HG02798 (cell line): ENCODE measurements around the gene GPR142.

Experiments
- ATAC-seq: cut with Tn5 transposase; IDR thresholded peaks from one replicate; pipeline ENCODE4 v1.9.1; 2021; ENCODE audit warnings: mild to moderate bottlenecking; ENCODE audit not compliant: unreplicated experiment, poor library complexity

Gene GPR142, protein sequence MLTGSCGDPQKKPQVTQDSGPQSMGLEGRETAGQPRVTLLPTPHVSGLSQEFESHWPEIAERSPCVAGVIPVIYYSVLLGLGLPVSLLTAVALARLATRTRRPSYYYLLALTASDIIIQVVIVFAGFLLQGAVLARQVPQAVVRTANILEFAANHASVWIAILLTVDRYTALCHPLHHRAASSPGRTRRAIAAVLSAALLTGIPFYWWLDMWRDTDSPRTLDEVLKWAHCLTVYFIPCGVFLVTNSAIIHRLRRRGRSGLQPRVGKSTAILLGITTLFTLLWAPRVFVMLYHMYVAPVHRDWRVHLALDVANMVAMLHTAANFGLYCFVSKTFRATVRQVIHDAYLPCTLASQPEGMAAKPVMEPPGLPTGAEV

DNA sequence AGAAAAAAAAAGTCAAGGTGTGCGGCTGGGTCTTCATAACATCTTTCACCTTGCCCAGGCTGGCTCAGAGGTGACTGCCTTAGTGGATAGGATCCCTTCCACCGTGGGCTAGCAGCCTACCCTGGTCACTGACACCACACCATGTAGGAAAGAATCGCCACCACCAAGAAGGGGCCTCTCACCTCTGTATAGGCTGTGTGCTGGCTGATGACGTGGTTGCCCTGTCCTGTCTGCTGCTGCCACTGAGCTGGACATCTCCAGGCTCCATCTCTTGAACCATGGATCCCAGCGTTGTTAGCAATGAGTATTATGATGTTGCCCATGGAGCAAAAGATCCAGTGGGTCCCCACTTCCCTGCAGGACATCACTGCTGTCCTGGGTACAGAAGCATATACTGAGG is at the start of gene GPR142:
Gene GPR142, plus strand, starts transcription at position 301 of the 400 bp plus-strand sequence. CDS start 2,035 bp downstream, outside the sequence.
- ATAC-seq, result no peak

DNA sequence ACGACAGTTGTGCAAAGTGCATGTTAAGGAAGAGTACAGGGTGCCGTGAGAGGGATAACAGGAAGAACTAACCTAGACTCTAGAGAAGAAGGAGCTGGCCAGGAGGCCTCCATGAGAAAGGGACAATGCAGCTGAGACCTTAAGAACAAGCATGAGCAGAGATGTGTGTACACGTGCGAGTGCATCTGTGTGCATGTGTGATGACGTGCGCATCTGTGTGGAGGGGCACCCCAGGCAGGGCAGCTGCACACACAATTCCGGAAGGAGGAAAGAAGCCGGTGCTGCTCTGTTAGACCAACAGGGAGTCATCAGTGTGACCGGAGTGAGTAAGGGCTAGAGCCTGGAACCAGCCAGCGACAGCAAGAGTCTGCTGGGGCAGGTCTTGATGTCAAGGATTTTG is 48.9 kb upstream of the GPR142 start:
- ATAC-seq, result no peak

DNA sequence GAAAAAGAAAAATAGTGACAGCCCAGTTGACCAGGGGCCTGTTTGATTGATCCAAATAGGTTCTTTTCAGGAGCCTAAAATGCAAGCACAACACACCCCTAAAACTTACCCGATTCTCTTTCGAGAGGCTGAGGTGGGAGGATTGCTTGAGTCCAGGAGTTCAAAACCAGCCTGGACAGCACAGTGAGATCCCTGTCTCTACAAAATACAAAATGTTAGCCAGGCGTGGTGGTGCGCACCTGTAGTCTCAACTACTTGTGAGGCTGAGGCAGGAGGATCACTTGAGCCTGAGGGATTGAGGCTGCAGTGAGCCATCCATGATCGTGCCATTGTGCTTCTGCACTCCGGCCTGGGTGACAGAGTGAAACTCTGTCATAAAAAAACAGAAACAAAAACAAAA is 42.8 kb upstream of the GPR142 start:
- ATAC-seq, result no peak

DNA sequence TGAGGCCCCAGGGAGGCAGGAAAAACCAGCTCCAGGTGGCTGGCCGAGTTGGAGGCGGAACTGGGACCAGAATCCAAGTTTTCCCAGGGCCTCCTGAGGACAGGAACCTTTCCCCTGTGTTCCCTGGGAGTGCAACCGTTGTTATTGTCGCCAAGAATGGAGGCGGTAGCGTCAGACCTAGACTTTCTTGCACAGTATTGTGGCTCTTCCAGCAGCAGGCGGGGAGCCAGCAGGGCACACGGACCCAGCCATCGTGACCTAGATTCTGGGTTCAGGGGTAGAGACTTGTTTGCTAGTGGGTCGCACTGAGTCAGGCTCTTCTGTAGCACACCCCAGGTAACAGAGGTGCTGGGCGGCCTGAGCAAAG is 41.9 kb upstream of the GPR142 start:
- no peak for ATAC-seq

DNA sequence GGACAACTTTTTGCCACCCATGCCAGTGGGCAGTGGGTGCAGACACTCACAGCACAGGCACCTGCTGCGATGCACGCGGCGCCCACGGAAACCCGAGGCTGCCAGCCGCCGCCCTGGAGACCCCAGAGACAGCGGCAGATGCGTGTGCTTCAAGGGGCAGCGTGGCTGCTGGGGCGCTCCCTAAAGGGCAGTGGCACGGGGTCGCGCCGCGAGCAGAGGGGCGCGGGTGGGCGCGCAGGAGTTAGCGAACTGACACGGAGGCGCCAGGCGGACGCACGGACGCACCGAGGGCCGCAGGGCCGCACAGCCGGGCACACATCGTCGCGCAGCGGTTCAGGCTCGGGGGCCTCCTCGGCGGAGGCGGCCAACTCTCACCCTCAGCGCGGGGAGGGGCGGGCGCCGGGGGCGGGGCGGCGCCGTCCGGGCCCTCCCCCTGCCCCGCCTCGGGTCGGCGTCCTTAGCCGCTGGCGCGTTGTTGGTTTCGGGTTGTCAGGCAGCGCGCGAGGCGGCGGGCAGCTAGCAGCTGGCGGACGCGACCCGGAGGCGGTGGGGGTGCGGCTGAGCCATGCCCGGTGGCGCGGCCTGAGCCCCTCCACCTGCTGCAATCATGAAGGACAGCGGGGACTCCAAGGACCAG is 41.4 kb upstream of the GPR142 start, which contains the start of gene KIF19:
Gene KIF19, plus strand, starts transcription at position 484 of the 637 bp plus-strand sequence. Its CDS starts 124 bp downstream, at position 608.
- ATAC-seq, result peak; percentile 67

DNA sequence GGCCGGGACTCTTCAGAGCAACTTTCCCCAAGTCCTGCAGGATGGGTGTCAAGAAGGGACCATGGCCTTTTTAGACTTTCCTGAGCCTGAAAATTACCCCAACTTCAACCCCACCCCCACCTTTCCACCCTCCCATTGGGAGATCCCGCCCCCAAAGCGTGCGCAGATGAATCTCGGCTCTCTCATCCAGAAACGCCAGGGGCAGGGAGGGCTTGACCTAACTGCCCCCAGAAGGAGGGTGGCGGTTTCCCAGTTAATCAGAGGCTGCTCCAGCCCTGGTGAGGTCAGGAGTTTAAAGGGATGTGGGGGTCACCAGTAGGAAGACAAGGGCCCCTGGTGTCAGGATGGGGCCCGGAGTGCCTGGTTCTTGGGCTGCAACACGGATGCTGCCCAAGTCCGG is 40.8 kb upstream of the GPR142 start:
- no peak for ATAC-seq

DNA sequence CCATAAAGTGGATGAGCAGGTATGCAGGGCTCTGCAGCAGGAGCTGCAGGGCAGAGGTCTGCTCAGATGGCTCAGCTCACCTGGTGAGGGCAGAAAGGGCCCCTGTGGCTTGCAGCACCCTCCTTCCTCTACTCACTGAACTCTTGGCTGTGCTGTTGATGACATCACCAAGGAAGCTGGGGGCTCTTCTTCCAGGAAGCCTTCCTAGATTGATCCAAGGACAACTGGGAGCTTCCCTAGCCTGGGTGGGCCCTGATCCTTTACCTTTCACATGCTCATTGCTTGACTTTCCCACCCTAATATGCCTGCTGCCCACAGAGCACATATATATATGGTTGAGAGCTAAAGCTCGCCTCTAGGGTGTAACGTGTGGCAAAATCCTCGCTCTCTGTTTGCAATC is 38.8 kb upstream of the GPR142 start:
- no peak for ATAC-seq

DNA sequence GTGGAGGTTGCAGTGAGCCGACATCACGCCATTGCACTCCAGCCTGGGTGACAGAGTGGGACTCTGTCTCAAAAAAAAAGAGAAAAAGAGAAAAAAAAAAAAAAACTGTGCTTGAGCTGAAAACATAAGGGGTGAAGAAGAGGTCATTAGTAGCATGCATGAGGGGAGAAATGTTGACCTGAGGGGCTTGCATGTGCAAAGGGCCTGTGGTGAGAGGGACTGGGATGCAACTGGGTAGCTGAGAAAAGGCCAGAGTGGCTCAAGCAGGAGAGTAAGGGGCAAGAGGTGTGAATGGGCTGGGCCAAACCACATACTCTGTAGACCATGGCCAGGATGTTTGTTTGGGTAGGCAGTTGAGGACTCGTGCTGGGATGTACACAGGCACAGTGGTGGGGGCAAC is 37.9 kb upstream of the GPR142 start:
- ATAC-seq, result no peak

DNA sequence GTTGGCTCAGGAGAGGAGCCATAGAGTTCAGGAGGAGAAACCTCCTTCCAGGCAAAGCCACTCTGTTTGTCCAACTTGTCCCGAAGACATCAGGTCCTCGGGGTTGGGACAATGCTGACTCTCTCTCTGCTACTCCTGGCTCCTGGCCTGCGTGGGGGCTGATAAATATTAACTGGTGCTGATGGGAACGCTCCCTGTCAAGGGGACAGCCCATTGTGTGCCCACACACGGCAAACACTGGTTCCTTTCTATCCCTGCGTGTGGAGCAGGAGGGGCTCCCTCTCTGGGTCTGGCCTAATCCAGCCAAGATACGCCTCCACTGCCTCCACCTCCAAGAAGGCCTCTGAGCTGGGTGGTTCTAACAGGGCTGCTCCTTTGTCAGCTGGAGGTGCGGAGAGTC is 36.9 kb upstream of the GPR142 start:
- no peak for ATAC-seq

DNA sequence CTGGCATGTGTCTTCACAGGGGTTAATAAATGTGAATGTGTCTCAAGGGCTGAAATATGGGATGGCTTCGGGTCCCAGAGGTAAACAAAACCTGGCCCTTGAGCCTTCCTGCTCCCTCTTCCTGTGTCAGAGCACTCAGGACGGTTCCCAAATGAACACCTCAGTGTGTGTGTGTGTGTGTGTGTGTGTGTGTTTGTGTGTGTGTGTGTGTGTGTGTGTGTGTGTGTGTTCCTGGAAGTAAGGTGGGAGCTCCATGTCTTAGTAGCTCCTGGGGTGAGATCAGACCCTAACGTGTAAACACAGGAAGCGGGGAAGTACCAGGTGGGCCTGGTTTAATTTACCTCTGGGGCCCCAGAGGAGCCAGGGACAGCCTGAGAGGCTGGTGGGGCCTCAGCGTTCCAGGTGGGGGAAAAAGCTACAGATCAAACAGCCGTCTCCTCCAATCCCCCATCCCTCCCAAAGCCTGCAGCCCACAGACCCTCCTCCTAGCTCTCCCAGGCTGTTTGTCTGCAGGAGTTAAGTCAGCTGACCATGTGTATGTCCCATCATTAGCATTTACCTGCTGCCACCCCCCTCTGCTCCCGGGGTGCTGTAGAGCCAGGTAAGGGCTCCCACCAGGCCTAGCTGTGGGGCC is 35.2 kb upstream of the GPR142 start:
- ATAC-seq, result no peak

DNA sequence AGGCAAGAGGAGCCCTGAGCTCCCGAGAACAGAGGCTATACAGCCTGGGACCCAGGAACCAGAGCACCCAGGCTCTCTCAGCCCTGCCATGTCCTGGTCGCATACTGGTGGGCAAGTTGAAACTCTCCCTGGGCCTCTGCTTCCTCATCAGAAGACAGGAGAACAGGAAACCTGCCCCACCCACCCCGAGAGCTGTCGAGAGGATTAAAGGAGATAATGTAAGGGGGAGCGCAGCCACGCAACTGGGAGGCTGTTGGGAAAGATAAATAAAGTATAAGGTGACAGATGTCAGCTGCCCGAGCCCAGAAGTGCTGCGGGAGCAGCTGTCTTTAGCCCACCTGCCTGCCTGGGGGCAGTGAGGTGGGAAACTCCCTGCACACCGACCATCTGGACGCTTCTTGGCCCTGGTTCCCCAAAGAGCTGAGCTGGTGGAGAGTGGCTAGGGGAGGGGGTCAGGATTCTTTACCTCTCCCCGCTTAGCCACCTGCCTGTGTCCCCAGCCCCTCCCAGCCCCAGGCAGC is 34.5 kb upstream of the GPR142 start:
- ATAC-seq, result no peak

DNA sequence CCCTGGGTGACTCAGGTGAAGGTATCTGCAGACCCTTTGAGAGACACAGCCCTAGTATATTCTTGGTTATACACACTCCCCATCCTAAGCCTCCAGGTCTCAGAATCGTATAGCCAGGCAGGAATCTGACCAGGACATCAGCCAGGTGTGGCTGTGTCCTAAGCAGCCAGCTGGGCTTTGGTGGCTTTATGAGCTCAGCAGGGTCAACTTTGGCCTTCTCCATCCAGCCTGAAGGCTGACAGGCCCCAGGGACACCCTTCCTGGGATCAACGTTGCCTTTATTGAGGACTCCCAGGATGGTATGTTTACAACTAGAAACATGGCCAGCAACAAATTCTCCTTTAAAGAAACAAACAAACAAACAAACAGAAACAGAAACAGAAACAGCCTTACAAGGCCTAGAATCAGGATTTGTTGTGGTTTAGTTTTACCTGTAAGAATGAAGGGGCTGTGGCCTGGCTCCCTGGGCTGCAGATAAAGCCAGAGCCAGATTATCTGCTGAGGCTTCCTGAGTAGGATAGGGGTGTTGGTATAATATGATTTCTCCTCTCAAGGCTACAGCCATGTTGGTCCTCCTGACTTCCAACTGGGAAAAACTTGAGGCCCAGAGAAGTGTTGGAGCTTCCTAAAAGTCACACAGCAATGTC is 32.8 kb upstream of the GPR142 start:
- ATAC-seq, result no peak

DNA sequence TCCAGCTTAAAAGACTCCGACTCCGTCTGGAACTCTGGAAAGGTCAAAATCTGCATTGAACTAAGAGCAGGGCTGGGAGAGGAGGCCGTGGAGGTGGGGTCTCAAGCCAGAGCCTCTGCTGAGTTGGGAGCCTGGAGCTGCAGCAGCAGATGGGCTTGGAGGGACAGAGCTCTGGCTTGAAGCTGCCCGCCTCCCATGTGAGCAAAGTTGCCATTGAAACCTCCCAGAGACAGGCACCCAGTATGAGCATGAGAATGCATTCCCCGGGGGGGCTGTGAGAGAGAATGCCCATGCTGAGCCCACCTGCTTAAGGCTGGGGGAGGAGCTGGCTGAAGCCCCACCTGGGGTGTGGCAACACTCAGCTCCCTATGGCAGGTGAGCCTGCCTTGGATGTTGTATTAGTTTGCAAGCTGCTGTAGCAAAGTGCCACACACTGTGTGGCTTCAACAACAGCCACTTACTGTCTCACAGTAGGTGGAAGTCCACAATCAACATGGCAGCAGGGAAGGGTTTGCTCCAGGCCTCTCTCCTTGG is 31.7 kb upstream of the GPR142 start:
- no peak for ATAC-seq

DNA sequence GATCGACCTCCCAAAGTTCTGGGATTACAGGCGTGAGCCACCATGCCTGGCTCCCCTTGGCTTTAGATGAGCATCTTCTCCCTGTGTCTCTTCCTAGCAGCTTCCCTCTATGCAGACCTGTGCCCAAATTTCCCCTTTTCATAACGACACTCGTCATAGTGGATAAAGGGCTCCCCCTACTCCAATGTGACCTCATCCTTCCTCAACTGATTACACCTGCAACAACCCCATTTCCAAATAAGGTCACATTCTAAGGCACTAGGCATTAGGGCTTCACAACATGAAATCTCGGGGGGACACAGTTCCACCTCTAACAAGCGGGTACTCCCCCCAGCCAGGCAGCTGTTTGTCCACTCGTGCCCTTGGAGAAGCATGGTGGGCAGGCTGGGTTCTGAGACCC is 31.0 kb upstream of the GPR142 start:
- no peak for ATAC-seq

DNA sequence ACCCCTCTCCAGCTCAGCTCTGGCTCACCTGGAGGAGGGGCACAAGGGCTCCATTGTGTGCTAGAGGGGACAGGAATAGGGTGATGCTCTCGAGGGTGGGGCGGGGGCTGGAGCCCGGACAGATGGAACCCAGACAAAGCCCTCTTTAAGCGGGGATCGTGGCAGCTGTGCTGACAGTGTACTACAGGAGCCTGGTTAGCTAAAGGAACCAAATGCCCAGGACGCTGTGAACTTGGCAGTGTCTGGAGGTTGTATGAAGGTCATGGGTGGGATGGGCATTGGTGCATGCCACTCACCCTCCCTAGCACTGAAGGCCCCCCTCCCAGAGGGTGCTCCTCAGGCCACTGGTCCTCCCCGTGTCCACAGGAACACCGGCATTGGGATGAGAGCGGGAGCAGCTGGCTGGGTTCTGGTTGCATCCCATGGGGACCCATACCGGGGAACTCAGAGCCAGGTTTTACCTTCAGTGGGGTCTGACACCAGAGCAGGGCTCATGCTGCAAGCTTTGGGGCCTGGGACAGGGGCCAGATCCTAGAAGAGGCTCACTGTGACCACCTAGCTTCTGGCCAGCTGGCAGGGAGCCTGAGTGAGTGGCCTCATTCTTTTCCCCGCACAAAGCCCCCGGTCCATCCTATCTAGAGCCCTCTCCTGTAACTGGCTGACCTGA is 29.3 kb upstream of the GPR142 start:
- no peak for ATAC-seq

DNA sequence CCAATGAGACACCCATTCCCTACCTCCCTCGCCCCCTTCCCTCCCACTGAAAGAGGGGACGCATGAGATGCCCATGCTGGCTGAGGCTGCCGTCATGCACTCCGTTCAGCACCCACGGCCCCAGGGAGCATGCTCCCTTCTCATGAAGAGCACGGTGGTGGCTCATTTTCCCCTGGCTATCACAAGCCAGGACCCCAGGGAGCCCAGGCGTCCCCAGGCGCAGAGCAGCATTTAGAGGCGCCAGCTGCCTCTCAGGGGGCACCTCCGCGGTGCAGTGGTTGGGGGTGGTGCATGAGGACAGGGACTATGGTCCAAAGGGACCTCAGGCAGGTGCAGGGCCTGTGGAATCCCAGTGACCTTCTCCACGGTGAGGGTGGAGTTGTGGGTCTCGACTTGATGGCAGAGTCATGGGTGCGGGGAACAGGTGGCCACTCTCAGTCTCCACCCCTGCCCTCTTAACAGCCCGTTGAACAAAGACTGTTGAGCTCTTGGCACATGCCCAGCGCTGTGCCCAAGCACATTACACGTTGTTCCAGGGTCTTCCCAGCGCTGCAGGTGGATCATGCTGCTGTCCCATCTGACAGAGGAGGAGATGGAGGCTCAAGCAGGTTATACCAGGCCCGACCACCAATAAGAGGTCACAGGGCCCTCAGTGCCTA is 27.6 kb upstream of the GPR142 start:
- no peak for ATAC-seq

DNA sequence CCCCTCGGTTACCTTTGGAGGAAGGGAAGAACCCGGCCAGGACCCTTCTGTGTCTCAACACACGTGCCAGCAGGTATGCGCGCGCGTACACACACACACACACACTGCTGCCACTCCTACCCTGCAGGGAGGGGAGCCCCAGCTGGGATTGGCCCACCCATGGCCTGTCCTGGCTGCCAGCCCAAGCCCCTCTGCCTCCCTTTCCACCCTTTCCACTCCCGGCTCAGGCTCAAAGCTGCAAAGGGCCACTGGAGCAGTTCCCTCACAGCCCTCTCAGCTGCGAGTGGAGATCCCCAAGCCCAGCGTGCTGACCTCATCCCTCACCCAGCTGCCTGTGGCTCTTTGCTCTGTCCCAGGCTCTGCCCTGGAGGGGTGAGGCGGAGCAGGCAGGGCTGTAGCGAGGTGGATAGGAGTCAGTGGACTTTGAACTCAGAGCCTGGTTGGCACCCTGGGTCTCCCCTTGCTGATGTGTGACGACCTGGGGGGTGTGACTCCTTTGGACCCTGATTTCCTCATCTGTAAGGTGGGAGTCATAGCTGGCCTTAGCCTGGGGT is 26.8 kb upstream of the GPR142 start:
- no peak for ATAC-seq

DNA sequence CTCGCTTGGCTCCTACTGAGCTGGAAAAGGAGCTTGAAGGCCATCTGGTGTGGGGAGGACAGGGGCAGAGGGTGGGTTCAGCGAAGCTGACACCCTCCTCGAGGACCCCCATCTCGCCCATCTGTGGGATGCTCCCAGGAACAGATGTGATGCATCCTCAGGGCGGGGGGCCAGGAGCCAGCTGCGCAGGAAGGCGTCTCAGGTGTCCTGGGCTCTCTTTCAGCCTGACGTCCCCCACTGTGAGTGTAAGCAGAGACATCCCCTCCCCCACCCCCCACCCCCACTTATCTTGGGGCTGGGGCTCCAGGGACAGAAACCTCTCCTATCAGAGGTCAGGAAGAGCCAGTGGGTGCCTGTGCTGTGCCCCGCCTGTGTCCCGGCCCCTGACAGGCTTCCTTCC is 25.1 kb upstream of the GPR142 start:
- no peak for ATAC-seq

DNA sequence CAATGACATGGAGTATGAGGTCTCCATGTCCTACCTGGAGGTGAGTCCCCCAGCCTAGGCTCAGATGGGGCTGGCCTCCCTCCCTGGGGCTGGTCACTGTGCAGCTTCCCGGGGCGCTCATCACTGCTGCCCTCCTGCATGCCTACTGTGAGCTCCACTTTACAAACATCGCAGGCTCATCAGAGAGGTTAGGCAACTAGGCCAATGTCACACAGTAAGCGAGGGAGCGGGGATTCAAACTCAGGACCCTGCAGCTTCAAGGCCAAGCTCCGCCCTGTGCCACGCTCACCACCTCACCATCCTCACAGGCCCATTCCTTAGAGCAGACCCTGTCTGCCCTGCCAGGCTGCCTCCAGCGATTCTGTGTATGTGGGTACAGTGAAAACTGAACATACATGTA is 24.2 kb upstream of the GPR142 start:
- ATAC-seq, result no peak
